Fibroblast of peridontal ligament (primary cell): ENCODE measurements around the gene NCAM2.

Source experiments
- DNase-seq: peaks from one replicate; pipeline ENCODE4 v3.0.0-alpha.2; 2010; ENCODE audit errors: extremely low read depth

The NCAM2 gene

GRCh38 chr21:20997636-20998455 is at the start of gene NCAM2:
TSS of gene NCAM2 (plus strand) at chr21:20998409.
- peak; percentile 55 for DNase-seq

GRCh38 chr21:20949884-20950283 is 48.3 kb upstream of the NCAM2 start:
- no peak for DNase-seq

GRCh38 chr21:20965816-20966215 is 32.4 kb upstream of the NCAM2 start:
- DNase-seq, result no peak

GRCh38 chr21:20968391-20968790 is 29.8 kb upstream of the NCAM2 start:
- DNase-seq, result no peak

GRCh38 chr21:20970691-20971090 is 27.5 kb upstream of the NCAM2 start:
- DNase-seq, result no peak

GRCh38 chr21:20971296-20971921 is 26.8 kb upstream of the NCAM2 start:
- peak; percentile 30 for DNase-seq

GRCh38 chr21:20994790-20995189 is 3.4 kb upstream of the NCAM2 start:
- no peak for DNase-seq

- DNase-seq, result peak; percentile 35
Measured at GRCh38 chr21:20996421-20997310, 1.5 kb upstream of the NCAM2 start.

- no peak for DNase-seq
Measured at GRCh38 chr21:20997311-20997635, 936 bp upstream of the NCAM2 start.

- DNase-seq, result no peak
Measured at GRCh38 chr21:20998456-20998789, 214 bp downstream of the NCAM2 start.

- DNase-seq, result no peak
Measured at GRCh38 chr21:20998886-20999285, 677 bp downstream of the NCAM2 start.

- peak; percentile 76 for DNase-seq
Measured at GRCh38 chr21:20999659-21000058, 1.4 kb downstream of the NCAM2 start.

- DNase-seq, result no peak
Measured at GRCh38 chr21:21000591-21001175, 2.5 kb downstream of the NCAM2 start.

GRCh38 chr21:21001591-21002100 is 3.4 kb downstream of the NCAM2 start:
- DNase-seq, result no peak

GRCh38 chr21:21002153-21002552 is 3.9 kb downstream of the NCAM2 start:
- DNase-seq, result no peak

- DNase-seq, result peak; percentile 43
Measured at GRCh38 chr21:21003701-21004100, 5.5 kb downstream of the NCAM2 start.

- no peak for DNase-seq
Measured at GRCh38 chr21:21007606-21008005, 9.4 kb downstream of the NCAM2 start.

GRCh38 chr21:21010228-21010627 is 12.0 kb downstream of the NCAM2 start:
- no peak for DNase-seq

GRCh38 chr21:21010698-21011097 is 12.5 kb downstream of the NCAM2 start:
- no peak for DNase-seq

GRCh38 chr21:21018821-21019220 is 20.6 kb downstream of the NCAM2 start:
- no peak for DNase-seq

GRCh38 chr21:21019681-21020080 is 21.5 kb downstream of the NCAM2 start:
- no peak for DNase-seq

GRCh38 chr21:21025742-21026141 is 27.5 kb downstream of the NCAM2 start:
- no peak for DNase-seq
